Measurements from ENCODE around the gene ST7. TPM values are rescaled to one million over a fixed set of nuclear protein-coding genes. Genes with fewer than 3 reads are reported as not detected.

The ST7 gene
- total and polyA plus RNA-seq, 2 experiments from 2014 or later, result 9.9 to 18.3 TPM

DNA sequence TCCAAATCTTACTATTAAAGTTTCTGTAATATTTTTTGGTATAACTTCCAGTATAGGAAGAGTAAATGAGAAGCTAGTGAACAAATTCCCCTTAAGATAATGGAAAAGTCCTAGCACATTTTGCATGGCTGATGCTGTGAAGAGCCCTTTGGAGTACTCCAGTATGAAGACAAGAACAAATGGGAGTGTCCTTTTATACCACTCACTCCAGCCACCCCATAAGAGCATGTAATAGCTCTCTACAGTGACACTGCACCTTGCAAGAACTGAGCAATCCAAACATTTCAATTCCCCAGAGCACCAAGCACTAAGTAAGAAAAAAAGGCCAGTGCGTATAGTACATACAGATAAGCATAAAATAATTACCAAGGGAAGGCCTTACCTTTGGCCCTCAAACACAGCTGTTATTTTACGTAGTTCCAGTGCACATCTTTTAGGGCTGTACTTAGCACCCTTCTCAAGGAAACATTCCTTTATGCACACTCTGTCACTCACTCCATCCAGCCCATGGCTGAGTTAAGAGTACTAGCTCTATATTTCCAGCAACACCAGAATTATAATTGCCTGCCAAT is 135.4 kb downstream of the ST7 start (continued):
- TF ChIP-seq STAT1 (IDR thresholded peaks at IDR 0.05; ENCODE audit: unreplicated experiment) (no peak), ZNF331 (CRISPR knock-in tag; IDR thresholded peaks at IDR 0.05; ENCODE audit: low read depth) (no peak), JUNB (IDR thresholded peaks at IDR 0.05; ENCODE audit: unreplicated experiment) (no peak), POLR2AphosphoS5 (IDR thresholded peaks at IDR 0.05; ENCODE audit: low read depth) (no peak)
- TF ChIP-seq, protein P1, sequence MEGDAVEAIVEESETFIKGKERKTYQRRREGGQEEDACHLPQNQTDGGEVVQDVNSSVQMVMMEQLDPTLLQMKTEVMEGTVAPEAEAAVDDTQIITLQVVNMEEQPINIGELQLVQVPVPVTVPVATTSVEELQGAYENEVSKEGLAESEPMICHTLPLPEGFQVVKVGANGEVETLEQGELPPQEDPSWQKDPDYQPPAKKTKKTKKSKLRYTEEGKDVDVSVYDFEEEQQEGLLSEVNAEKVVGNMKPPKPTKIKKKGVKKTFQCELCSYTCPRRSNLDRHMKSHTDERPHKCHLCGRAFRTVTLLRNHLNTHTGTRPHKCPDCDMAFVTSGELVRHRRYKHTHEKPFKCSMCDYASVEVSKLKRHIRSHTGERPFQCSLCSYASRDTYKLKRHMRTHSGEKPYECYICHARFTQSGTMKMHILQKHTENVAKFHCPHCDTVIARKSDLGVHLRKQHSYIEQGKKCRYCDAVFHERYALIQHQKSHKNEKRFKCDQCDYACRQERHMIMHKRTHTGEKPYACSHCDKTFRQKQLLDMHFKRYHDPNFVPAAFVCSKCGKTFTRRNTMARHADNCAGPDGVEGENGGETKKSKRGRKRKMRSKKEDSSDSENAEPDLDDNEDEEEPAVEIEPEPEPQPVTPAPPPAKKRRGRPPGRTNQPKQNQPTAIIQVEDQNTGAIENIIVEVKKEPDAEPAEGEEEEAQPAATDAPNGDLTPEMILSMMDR (conservative IDR thresholded peaks at IDR 0.05; ENCODE audit: low read depth in 2 of 2), result no peak
- TF ChIP-seq, protein P2, sequence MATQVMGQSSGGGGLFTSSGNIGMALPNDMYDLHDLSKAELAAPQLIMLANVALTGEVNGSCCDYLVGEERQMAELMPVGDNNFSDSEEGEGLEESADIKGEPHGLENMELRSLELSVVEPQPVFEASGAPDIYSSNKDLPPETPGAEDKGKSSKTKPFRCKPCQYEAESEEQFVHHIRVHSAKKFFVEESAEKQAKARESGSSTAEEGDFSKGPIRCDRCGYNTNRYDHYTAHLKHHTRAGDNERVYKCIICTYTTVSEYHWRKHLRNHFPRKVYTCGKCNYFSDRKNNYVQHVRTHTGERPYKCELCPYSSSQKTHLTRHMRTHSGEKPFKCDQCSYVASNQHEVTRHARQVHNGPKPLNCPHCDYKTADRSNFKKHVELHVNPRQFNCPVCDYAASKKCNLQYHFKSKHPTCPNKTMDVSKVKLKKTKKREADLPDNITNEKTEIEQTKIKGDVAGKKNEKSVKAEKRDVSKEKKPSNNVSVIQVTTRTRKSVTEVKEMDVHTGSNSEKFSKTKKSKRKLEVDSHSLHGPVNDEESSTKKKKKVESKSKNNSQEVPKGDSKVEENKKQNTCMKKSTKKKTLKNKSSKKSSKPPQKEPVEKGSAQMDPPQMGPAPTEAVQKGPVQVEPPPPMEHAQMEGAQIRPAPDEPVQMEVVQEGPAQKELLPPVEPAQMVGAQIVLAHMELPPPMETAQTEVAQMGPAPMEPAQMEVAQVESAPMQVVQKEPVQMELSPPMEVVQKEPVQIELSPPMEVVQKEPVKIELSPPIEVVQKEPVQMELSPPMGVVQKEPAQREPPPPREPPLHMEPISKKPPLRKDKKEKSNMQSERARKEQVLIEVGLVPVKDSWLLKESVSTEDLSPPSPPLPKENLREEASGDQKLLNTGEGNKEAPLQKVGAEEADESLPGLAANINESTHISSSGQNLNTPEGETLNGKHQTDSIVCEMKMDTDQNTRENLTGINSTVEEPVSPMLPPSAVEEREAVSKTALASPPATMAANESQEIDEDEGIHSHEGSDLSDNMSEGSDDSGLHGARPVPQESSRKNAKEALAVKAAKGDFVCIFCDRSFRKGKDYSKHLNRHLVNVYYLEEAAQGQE (IDR thresholded peaks at IDR 0.05; ENCODE audit: unreplicated experiment), result no peak

DNA sequence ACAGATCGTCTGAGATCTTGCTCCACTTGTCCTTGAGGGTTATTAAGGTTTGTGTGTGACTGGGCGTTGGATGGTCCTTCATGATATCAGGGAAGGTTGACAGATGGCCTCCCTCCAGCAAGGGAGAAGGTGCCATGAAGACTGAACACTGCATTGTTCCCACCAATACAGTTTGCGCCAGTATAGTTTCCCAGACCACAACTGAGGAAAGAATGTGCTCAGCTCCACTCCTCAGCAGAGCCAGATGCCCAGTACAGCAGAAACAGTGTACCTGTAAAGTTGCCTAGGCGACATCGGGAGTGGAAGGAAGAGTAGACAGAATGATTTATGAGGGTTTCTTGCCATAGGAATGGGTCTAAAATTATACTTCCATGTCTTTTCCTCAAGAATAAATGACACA is 137.5 kb downstream of the ST7 start:
- peaks cover 5% of the 10 kb centered on the region; the same call in 1 of the 2 replicates for H3K4me1 ChIP-seq (ENCODE audit: insufficient read depth)
- ATAC-seq (no peak), DNase-seq (ENCODE audit: low spot score) (no peak)
- H3K9me2 ChIP-seq (ENCODE audit: insufficient read depth), result no peaks in the 10 kb centered on the region
- Mint-ChIP-seq H3K27me3 (ENCODE audit: insufficient read depth, low read depth, poor library complexity) (no peaks in the 10 kb centered on the region), H3K4me1 (peaks cover 3% of the 10 kb centered on the region; the same call in 1 of the 3 replicates), H3K27ac (no peak overlapping the region; the same call in 1 of the 2 replicates), H3K9me3 (no peaks in the 10 kb centered on the region), H3K36me3 (ENCODE audit: low read depth) (no peaks in the 10 kb centered on the region), H3K4me3 (no peak overlapping the region)
- H2AFZ ChIP-seq, result no peak overlapping the region
- H3F3A ChIP-seq (replicated peaks; ENCODE audit: low read depth), result no peaks in the 10 kb centered on the region
- H4K20me1 ChIP-seq (replicated peaks; ENCODE audit: insufficient read depth), result no peaks in the 10 kb centered on the region
- no peak overlapping the region for H3K4me2 ChIP-seq
- no peaks in the 10 kb centered on the region for H3K36me3 ChIP-seq (ENCODE audit: insufficient read depth)
- H3K4me3 ChIP-seq, result no peak overlapping the region
- H3K27ac ChIP-seq (ENCODE audit: low read depth), result no peak overlapping the region
- H3K79me2 ChIP-seq (replicated peaks; ENCODE audit: insufficient read depth), result 0 out of 2 replicates have a peak, but pooled peaks cover 4% of the 10 kb centered on the region
- H3K27me3 ChIP-seq (ENCODE audit: insufficient read depth), result no peaks in the 10 kb centered on the region
- TF ChIP-seq, protein P2 (IDR thresholded peaks at IDR 0.05; ENCODE audit: unreplicated experiment), result no peak
- TF ChIP-seq, protein P1 (conservative IDR thresholded peaks at IDR 0.05; ENCODE audit: low read depth in 2 of 2), result no peak
- TF ChIP-seq NANOG (IDR thresholded peaks at IDR 0.05; ENCODE audit: borderline replicate concordance), result no peak
- no peak for TF ChIP-seq POLR2AphosphoS5 (IDR thresholded peaks at IDR 0.05; ENCODE audit: low read depth)
- TF ChIP-seq ZNF114 (CRISPR knock-in tag; IDR thresholded peaks at IDR 0.05), result no peak
- TF ChIP-seq, protein P3, sequence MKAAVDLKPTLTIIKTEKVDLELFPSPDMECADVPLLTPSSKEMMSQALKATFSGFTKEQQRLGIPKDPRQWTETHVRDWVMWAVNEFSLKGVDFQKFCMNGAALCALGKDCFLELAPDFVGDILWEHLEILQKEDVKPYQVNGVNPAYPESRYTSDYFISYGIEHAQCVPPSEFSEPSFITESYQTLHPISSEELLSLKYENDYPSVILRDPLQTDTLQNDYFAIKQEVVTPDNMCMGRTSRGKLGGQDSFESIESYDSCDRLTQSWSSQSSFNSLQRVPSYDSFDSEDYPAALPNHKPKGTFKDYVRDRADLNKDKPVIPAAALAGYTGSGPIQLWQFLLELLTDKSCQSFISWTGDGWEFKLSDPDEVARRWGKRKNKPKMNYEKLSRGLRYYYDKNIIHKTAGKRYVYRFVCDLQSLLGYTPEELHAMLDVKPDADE (IDR thresholded peaks at IDR 0.05), result no peak
- no peak for TF ChIP-seq EZH2phosphoT487 (IDR thresholded peaks at IDR 0.05; ENCODE audit: unreplicated experiment)
- no peak for TF ChIP-seq JUNB (IDR thresholded peaks at IDR 0.05; ENCODE audit: unreplicated experiment)
- no peak for TF ChIP-seq STAT1 (IDR thresholded peaks at IDR 0.05; ENCODE audit: unreplicated experiment)
- TF ChIP-seq ZNF331 (CRISPR knock-in tag; IDR thresholded peaks at IDR 0.05; ENCODE audit: low read depth), result no peak
